CD4-positive, alpha-beta T cell (primary cell): ENCODE measurements around the gene SCFD1. TPM values are rescaled to one million over a fixed set of nuclear protein-coding genes. Genes with fewer than 3 reads are reported as not detected.
"Not testable (repeated sequence)": the region's sequence is repeated elsewhere in the genome, so short reads cannot be mapped to it uniquely, and the experiment has no call there.

Experiments used
- ATAC-seq: fragments of 200-7000 bp; cut with Tn5 transposase; one replicate; pipeline ENCODE4 v1.10.0; 2022; ENCODE audit warnings: mild to moderate bottlenecking; ENCODE audit not compliant: poor library complexity
- CTCF ChIA-PET: fragments of 350-600 bp; sonication (Branson Sonifier 250); formaldehyde crosslinking; loops from one replicate; lab custom pipeline; 2021; ENCODE audit warnings: antibody characterized with exemption, inconsistent platforms; lab: Charles Lee
- POLR2A ChIA-PET: fragments of 350-600 bp; sonication (Branson Sonifier 250); formaldehyde crosslinking; loops from one replicate; lab custom pipeline; 2021; ENCODE audit warnings: antibody characterized with exemption, inconsistent platforms; lab: Charles Lee
- DNase-seq, 14 experiments: peaks; one replicate each; pipeline ENCODE4 v3.0.0-alpha.2; 2013 to 2020; ENCODE audit warnings: mixed read lengths in 2 of 14
- H3K27ac ChIP-seq, 2 donors: one replicate each; pipeline versions ENCODE4 v1.5.1 to v1.7.0; 2013; ENCODE audit warnings: low read length in 2 of 2, low read depth in 1 of 2, mild to moderate bottlenecking in 1 of 2
- H3K27me3 ChIP-seq, 2 experiments: 1 replicate in 1 of 2; 2 replicates in 1 of 2; pipeline versions ENCODE4 v1.6.1 to v1.7.0; 2013; ENCODE audit warnings: low read length in 2 of 2, control low read depth in 1 of 2, mild to moderate bottlenecking in 1 of 2, moderate library complexity in 1 of 2; ENCODE audit not compliant: insufficient read depth in 2 of 2, control insufficient read depth in 1 of 2
- H3K36me3 ChIP-seq: one replicate; pipeline ENCODE4 v1.6.1; 2013; ENCODE audit warnings: low read length, control low read depth; ENCODE audit not compliant: insufficient read depth
- H3K4me1 ChIP-seq: one replicate; pipeline ENCODE4 v1.6.1; 2013; ENCODE audit warnings: low read length, control low read depth; ENCODE audit not compliant: insufficient read depth
- H3K4me3 ChIP-seq: one replicate; pipeline ENCODE4 v1.5.1; 2013; ENCODE audit warnings: mild to moderate bottlenecking, low read length, moderate library complexity
- H3K9me3 ChIP-seq, 2 experiments: 1 replicate in 1 of 2; 2 replicates in 1 of 2; pipeline versions ENCODE4 v1.6.1 to v1.7.0; 2013; ENCODE audit warnings: low read length in 2 of 2, mild to moderate bottlenecking in 2 of 2, control low read depth in 1 of 2, moderate library complexity in 1 of 2; ENCODE audit not compliant: control insufficient read depth in 1 of 2, insufficient read depth in 1 of 2
- H3K27ac Mint-ChIP-seq: one replicate; pipeline ENCODE4 v1.8.0; 2020; ENCODE audit warnings: mixed read lengths
- H3K27me3 Mint-ChIP-seq: one replicate; pipeline ENCODE4 v1.8.0; 2021; ENCODE audit warnings: mixed read lengths
- H3K36me3 Mint-ChIP-seq: one replicate; pipeline ENCODE4 v1.8.0; 2021; ENCODE audit warnings: low read depth, mixed read lengths
- H3K4me1 Mint-ChIP-seq: one replicate; pipeline ENCODE4 v1.8.0; 2021; ENCODE audit warnings: low read depth, mixed read lengths
- H3K4me3 Mint-ChIP-seq: one replicate; pipeline ENCODE4 v1.8.0; 2020; ENCODE audit warnings: mild to moderate bottlenecking, mixed read lengths
- H3K9me3 Mint-ChIP-seq: one replicate; pipeline ENCODE4 v1.8.0; 2020; ENCODE audit warnings: mixed read lengths
- CTCF ChIP-seq: fragments of 200-600 bp; IDR thresholded peaks from one replicate; pipeline ENCODE4 v1.8.0; 2022; ENCODE audit warnings: antibody characterized with exemption, mild to moderate bottlenecking
- intact Hi-C, 2 experiments: fragments of 100-400 bp; cut with DNase I in 1 of 2; cut with micrococcal nuclease in 1 of 2; formaldehyde crosslinking; loops; one replicate each; pipeline versions ENCODE4 v1.15.1 to v1.9.0; 2023 to 2025; cut with DNase I, micrococcal nuclease
- total RNA-seq, 174 experiments: library from RNA in 2 of 174; stranded (reverse) in 2 of 174; gene quantifications; one replicate each; pipeline ENCODE4 v1.2.3 and lab custom pipeline; 2021 to 2026

SCFD1 gene
- total RNA-seq, 2 experiments from 2014 or later, result 59.0 to 63.6 TPM

GRCh38 chr14:30603402-30603801 is 18.7 kb upstream of the SCFD1 start:
- DNase-seq, result no peak
- Histone ChIP-seq H3K27ac (no peak overlapping the region), H3K9me3 (no peaks in the 10 kb centered on the region), H3K36me3 (peaks cover 66% of the 10 kb centered on the region), H3K4me3 (no peak overlapping the region), H3K4me1 (no peaks in the 10 kb centered on the region), H3K27me3 (no peaks in the 10 kb centered on the region)
- POLR2A ChIA-PET, result no interaction called here
- CTCF ChIA-PET, result no interaction called here
- peaks cover 84% of the 10 kb centered on the region for H3K36me3 Mint-ChIP-seq
- H3K27me3 Mint-ChIP-seq, result no peaks in the 10 kb centered on the region
- TF ChIP-seq CTCF, result no peak
- H3K4me3 Mint-ChIP-seq, result no peak overlapping the region
- intact Hi-C loops, result no loop called here
- no peak overlapping the region for H3K27ac Mint-ChIP-seq
- no peaks in the 10 kb centered on the region for H3K9me3 Mint-ChIP-seq
- H3K4me1 Mint-ChIP-seq, result no peaks in the 10 kb centered on the region
- no peak for ATAC-seq

- H3K9me3 Mint-ChIP-seq, H3K4me1 ChIP-seq, H3K9me3 ChIP-seq, ATAC-seq, H3K27ac ChIP-seq, H3K4me3 ChIP-seq, DNase-seq, CTCF ChIA-PET, H3K4me3 Mint-ChIP-seq, H3K27me3 Mint-ChIP-seq, H3K4me1 Mint-ChIP-seq, H3K27me3 ChIP-seq, intact Hi-C loops, H3K27ac Mint-ChIP-seq: not testable (repeated sequence)
- H3K36me3 Mint-ChIP-seq, result peaks cover 77% of the 10 kb centered on the region
- H3K36me3 ChIP-seq, result peaks cover 60% of the 10 kb centered on the region
- POLR2A ChIA-PET, result interaction anchor here (1.0 kb wide), 1 partner anchor 79 kb away, joined by 3 read pairs; no protein-coding TSS in a partner anchor
Measured at GRCh38 chr14:30604696-30605095, 17.4 kb upstream of the SCFD1 start.

DNA sequence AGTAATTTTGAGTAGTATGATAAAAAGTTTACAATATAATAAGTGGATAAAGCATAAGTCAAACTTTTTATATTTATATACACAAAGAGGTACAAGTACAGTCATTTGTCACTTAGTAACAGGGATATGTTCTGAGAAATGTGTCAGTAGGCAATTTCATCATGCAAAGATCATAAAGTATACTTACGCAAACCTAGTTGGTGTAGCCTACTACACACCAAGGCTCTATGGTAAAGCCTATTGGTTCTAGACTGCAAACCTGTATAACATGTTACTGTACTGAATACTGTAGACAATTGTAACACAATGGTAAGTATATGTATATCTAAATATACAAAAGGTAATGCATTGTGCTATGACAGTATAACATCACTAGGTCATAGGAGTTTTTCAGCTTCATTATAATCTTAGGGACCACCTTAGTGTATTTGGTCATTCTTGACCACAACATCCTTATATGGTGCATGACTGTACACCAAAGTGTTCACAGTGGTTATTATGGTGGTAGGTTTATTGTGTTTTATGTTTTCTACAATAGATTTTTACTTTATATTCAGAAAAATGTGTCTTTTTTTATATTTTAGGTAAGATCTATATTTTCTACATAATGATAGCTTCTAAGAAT is 14.9 kb upstream of the SCFD1 start:
- ATAC-seq (no peak), DNase-seq (no peak)
- H3K4me1 Mint-ChIP-seq, result peaks cover 6% of the 10 kb centered on the region
- TF ChIP-seq CTCF, result no peak
- H3K27me3 Mint-ChIP-seq, result no peaks in the 10 kb centered on the region
- H3K27ac Mint-ChIP-seq, result no peak overlapping the region
- ChIA-PET POLR2A (no interaction called here), CTCF (no interaction called here)
- peaks cover 67% of the 10 kb centered on the region for H3K36me3 Mint-ChIP-seq
- H3K27me3 ChIP-seq, result no peaks in the 10 kb centered on the region
- intact Hi-C loops, result no loop called here
- no peak overlapping the region for H3K27ac ChIP-seq
- no peaks in the 10 kb centered on the region for H3K9me3 ChIP-seq
- H3K36me3 ChIP-seq, result peaks cover 43% of the 10 kb centered on the region
- no peaks in the 10 kb centered on the region for H3K9me3 Mint-ChIP-seq
- H3K4me3 Mint-ChIP-seq, result no peak overlapping the region
- H3K4me3 ChIP-seq, result no peak overlapping the region
- no peaks in the 10 kb centered on the region for H3K4me1 ChIP-seq

DNA sequence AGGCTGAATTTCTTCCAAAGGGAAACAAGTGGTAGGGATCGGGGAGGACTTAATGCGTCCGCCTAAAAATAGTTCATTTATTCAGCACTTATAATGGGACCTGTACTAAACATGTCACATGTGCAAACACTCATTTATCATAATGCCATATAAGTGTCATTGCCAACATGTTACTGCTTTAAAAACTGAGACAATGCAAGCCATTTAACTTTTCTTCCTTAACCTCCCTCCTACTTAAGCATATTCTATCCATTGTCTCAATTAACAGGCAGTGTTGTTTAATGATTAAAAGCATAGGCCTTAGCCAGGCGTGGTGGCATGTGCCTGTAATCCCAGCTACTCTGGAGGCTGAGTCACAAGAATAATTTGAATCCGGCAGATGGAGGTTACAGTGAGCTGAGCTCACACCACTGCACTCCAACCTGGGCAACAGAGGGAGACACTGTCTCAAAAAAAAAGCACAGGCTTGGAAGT is 13.5 kb upstream of the SCFD1 start:
- Histone ChIP-seq H3K4me1 (no peaks in the 10 kb centered on the region), H3K27me3 (no peaks in the 10 kb centered on the region), H3K27ac (no peak overlapping the region), H3K36me3 (peaks cover 35% of the 10 kb centered on the region), H3K9me3 (no peaks in the 10 kb centered on the region), H3K4me3 (no peak overlapping the region)
- peaks cover 6% of the 10 kb centered on the region for H3K4me1 Mint-ChIP-seq
- TF ChIP-seq CTCF, result no peak
- DNase-seq (no peak), ATAC-seq (no peak)
- no peak overlapping the region for H3K27ac Mint-ChIP-seq
- ChIA-PET POLR2A (interaction anchor here (1.5 kb wide), 1 partner anchor 13 kb away, joined by 4 read pairs; the partner anchor contains the start of gene SCFD1), CTCF (no interaction called here)
- H3K9me3 Mint-ChIP-seq, result no peaks in the 10 kb centered on the region
- no peaks in the 10 kb centered on the region for H3K27me3 Mint-ChIP-seq
- H3K4me3 Mint-ChIP-seq, result no peak overlapping the region
- intact Hi-C loops, result no loop called here
- H3K36me3 Mint-ChIP-seq, result peaks cover 63% of the 10 kb centered on the region
